Endothelial cell (in vitro differentiated cells): ENCODE data around the gene CRAT. TPM values are rescaled to one million over a fixed set of nuclear protein-coding genes. Genes with fewer than 3 reads are reported as not detected.

Experiments used
- DNase-seq: peaks from one replicate; pipeline ENCODE4 v3.0.0; 2021; ENCODE audit warnings: low spot score
- H3K27ac Mint-ChIP-seq: one replicate; pipeline ENCODE4 v1.8.0; 2021; ENCODE audit warnings: mixed read lengths, inconsistent platforms; ENCODE audit not compliant: unreplicated experiment
- H3K27me3 Mint-ChIP-seq: one replicate; pipeline ENCODE4 v1.8.0; 2021; ENCODE audit warnings: mild to moderate bottlenecking, moderate library complexity, mixed read lengths, inconsistent platforms; ENCODE audit not compliant: unreplicated experiment
- H3K36me3 Mint-ChIP-seq: one replicate; pipeline ENCODE4 v1.8.0; 2021; ENCODE audit warnings: mild to moderate bottlenecking, low read depth, mixed read lengths, inconsistent platforms; ENCODE audit not compliant: unreplicated experiment
- H3K4me1 Mint-ChIP-seq: one replicate; pipeline ENCODE4 v1.8.0; 2021; ENCODE audit warnings: mild to moderate bottlenecking, mixed read lengths, inconsistent platforms; ENCODE audit not compliant: unreplicated experiment
- H3K4me3 Mint-ChIP-seq: one replicate; pipeline ENCODE4 v1.8.0; 2021; ENCODE audit warnings: mild to moderate bottlenecking, mixed read lengths, inconsistent platforms; ENCODE audit not compliant: unreplicated experiment
- H3K9me3 Mint-ChIP-seq: one replicate; pipeline ENCODE4 v1.8.0; 2021; ENCODE audit warnings: mixed read lengths, inconsistent platforms; ENCODE audit not compliant: unreplicated experiment
- CTCF ChIP-seq: fragments of 200-600 bp; sonication (generic); IDR thresholded peaks from one replicate; pipeline ENCODE4 v1.5.0; 2021; ENCODE audit warnings: antibody characterized with exemption; ENCODE audit not compliant: unreplicated experiment
- long read RNA-seq: library from polyadenylated mRNA; unstranded; transcript quantifications from one replicate; pipeline ENCODE4 v2.0.0, GENCODE V29; 2020; ENCODE audit not compliant: unreplicated experiment
- total RNA-seq: library from RNA; stranded (reverse); fragmentation: NEBNext Ultra II Directional; extraction: Animal tissue kit (Norgen Biotek cat#: 25700); gene quantifications from one replicate; pipeline ENCODE4 v1.2.1, GENCODE V29; 2021; ENCODE audit not compliant: unreplicated experiment

The CRAT gene
- total RNA-seq: 42.9 TPM
- long read RNA-seq, transcript CRAT-201 (14 exons, 2,763 nt): minor isoform, 7 of 26 reads
- long read RNA-seq, transcript CRAT-207 (15 exons, 2,253 nt): major isoform, 11 of 26 reads
- long read RNA-seq, partial matches to known transcripts: 5 of 26 reads
- long read RNA-seq, other reads (novel, unspliced or antisense): 2 of 26 reads

GRCh38 chr9:129110740-129111527, at the start of gene CRAT, which contains the start of gene PTPA:
Gene CRAT (minus strand): TSS chr9:129110793. CDS start chr9:129110509, 284 bp downstream.
Gene PTPA (plus strand): TSS chr9:129111415. CDS start chr9:129111601, 186 bp downstream.
- Mint-ChIP-seq H3K27me3 (peaks cover 13% of the 10 kb centered on the region), H3K4me3 (peak within 1 kb of the TSS; percentile 97), H3K36me3 (no peaks in the 10 kb centered on the region), H3K4me1 (peaks cover 18% of the 10 kb centered on the region), H3K27ac (peak within 1 kb of the TSS; percentile 86), H3K9me3 (no peaks in the 10 kb centered on the region)
- DNase-seq: peak; percentile 92
- TF ChIP-seq CTCF: no peak

GRCh38 chr9:129156163-129156562, 45.6 kb upstream of the CRAT start:
- no peak for TF ChIP-seq CTCF
- Mint-ChIP-seq H3K36me3 (peaks cover 3% of the 10 kb centered on the region), H3K4me1 (peaks cover 6% of the 10 kb centered on the region), H3K4me3 (no peak overlapping the region), H3K27me3 (peaks cover 15% of the 10 kb centered on the region), H3K27ac (no peak overlapping the region), H3K9me3 (no peaks in the 10 kb centered on the region)
- DNase-seq: no peak

GRCh38 chr9:129154866-129155477, 44.4 kb upstream of the CRAT start:
- Mint-ChIP-seq H3K27me3 (peaks cover 11% of the 10 kb centered on the region), H3K9me3 (no peaks in the 10 kb centered on the region), H3K27ac (no peak overlapping the region), H3K36me3 (peaks cover 6% of the 10 kb centered on the region), H3K4me1 (peaks cover 2% of the 10 kb centered on the region), H3K4me3 (no peak overlapping the region)
- TF ChIP-seq CTCF: no peak
- DNase-seq: no peak

GRCh38 chr9:129151469-129151868, 40.9 kb upstream of the CRAT start:
- no peak for TF ChIP-seq CTCF
- DNase-seq: no peak
- Mint-ChIP-seq H3K27me3 (peaks cover 12% of the 10 kb centered on the region), H3K4me3 (peak overlapping the region; percentile 26), H3K36me3 (peaks cover 13% of the 10 kb centered on the region), H3K9me3 (no peaks in the 10 kb centered on the region), H3K4me1 (peaks cover 7% of the 10 kb centered on the region), H3K27ac (no peak overlapping the region)
